Astrocyte (in vitro differentiated cells and primary cell): ENCODE measurements around the gene MICAL3.

ENCODE experiments used
- EZH2 ChIP-seq: IDR thresholded peaks from 2 replicates; pipeline ENCODE4 v1.6.1; 2012; ENCODE audit warnings: mild to moderate bottlenecking, low read length, inconsistent platforms; ENCODE audit not compliant: insufficient read depth
- TF ChIP-seq, protein P1 (sequence below): IDR thresholded peaks from 2 replicates; pipeline ENCODE4 v1.5.1; 2011; ENCODE audit warnings: low read depth, mild to moderate bottlenecking, inconsistent platforms, low read length, moderate library complexity; ENCODE audit not compliant: insufficient read depth

DNA sequence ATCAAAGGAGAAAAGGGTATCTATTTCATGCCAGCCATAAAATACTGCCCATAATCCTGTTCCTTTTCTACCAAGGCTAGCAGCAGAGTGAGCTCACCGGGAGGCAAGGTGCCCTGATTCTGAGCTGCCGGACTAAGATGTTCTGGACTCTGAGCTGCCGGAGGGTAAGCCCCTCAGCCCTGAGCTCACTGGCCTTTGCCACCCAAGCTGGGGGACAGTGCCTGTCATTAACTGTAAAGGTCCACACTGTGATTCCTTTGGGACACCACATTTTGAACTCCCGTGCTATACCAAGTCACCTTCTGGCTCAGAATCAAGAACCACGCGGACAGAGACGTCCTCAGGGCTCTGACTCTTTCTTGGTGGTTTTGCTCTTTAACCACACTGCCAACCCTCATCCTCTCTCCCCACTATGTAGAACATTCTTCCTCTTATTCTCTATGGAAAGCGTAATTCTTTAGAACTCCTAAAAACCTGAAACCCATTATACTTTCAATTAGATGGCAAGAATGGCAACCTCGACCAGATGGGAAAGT is 161.6 kb downstream of the MICAL3 start:
- TF ChIP-seq, protein P1, sequence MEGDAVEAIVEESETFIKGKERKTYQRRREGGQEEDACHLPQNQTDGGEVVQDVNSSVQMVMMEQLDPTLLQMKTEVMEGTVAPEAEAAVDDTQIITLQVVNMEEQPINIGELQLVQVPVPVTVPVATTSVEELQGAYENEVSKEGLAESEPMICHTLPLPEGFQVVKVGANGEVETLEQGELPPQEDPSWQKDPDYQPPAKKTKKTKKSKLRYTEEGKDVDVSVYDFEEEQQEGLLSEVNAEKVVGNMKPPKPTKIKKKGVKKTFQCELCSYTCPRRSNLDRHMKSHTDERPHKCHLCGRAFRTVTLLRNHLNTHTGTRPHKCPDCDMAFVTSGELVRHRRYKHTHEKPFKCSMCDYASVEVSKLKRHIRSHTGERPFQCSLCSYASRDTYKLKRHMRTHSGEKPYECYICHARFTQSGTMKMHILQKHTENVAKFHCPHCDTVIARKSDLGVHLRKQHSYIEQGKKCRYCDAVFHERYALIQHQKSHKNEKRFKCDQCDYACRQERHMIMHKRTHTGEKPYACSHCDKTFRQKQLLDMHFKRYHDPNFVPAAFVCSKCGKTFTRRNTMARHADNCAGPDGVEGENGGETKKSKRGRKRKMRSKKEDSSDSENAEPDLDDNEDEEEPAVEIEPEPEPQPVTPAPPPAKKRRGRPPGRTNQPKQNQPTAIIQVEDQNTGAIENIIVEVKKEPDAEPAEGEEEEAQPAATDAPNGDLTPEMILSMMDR = no peak
- no peak for TF ChIP-seq EZH2
